Adrenal gland (tissue), 5 donors: ENCODE data around the gene MAP3K7.

Experiments used
- POLR2A ChIP-seq, 2 donors: fragments of 450-650 bp; IDR thresholded peaks; one replicate each; pipeline ENCODE4 v1.6.1; 2017; ENCODE audit warnings: antibody characterized with exemption in 2 of 2, mild to moderate bottlenecking in 2 of 2, moderate library complexity in 1 of 2
- TF ChIP-seq, protein P1 (sequence below), 6 experiments: fragments of 450-650 bp in 4 of 6; fragments of 200-600 bp in 2 of 6; sonication (generic) in 1 of 6; IDR thresholded peaks; 1 replicate in 5 of 6; 2 replicates in 1 of 6; pipeline versions ENCODE4 v1.5.1 to v1.8.0; 2016 to 2021; ENCODE audit warnings: antibody characterized with exemption in 6 of 6, mild to moderate bottlenecking in 2 of 6, moderate library complexity in 1 of 6
- donor health status: DM: no; HTN: no; CAD: no.

DNA sequence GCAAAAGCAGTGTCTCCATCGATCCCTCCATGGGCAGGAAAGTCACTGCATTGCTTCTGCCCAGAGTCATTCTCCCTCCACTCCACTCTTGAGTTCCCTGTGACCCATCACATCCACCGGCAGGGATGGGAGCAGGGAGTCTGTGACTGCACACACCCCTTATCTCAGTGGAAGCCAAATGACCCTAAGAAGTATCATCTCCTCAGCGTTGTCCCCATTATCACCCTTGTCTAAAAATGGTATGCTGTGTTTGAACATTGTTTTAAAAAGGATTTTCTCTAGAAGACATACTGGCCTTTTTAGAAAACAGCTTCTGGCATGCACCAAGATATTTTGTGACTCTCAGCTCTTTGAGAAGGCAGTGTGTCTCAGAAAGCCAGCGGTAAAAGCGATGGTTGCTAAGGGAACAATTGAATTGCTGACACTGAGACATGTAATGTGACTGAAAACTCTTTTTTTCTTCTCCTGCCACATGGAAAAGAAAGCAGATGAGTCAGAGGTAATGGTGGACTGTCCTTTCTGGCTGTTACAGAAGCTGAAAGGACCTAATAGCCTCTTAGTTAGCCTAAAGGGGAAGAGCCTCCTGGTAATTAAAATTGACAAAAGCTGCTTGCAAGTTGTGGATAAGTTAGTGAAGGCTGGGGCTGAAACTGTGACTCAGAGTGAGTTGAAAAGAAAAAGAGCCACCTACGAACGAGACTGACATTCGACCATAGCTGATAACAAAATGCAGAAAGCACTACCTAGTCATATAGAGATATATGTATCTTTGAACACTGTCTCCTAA lies 120.5 kb downstream of the MAP3K7 start:
- TF ChIP-seq, protein P1, sequence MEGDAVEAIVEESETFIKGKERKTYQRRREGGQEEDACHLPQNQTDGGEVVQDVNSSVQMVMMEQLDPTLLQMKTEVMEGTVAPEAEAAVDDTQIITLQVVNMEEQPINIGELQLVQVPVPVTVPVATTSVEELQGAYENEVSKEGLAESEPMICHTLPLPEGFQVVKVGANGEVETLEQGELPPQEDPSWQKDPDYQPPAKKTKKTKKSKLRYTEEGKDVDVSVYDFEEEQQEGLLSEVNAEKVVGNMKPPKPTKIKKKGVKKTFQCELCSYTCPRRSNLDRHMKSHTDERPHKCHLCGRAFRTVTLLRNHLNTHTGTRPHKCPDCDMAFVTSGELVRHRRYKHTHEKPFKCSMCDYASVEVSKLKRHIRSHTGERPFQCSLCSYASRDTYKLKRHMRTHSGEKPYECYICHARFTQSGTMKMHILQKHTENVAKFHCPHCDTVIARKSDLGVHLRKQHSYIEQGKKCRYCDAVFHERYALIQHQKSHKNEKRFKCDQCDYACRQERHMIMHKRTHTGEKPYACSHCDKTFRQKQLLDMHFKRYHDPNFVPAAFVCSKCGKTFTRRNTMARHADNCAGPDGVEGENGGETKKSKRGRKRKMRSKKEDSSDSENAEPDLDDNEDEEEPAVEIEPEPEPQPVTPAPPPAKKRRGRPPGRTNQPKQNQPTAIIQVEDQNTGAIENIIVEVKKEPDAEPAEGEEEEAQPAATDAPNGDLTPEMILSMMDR (IDR thresholded peaks at IDR 0.05): no peak
- no peak for TF ChIP-seq POLR2A (IDR thresholded peaks at IDR 0.05)
